Bronchial epithelial cell (primary cell): ENCODE results near the gene KIFAP3. TPM values are rescaled to one million over a fixed set of nuclear protein-coding genes. Genes with fewer than 3 reads are reported as not detected.
"Not testable (repeated sequence)": the region's sequence is repeated elsewhere in the genome, so short reads cannot be mapped to it uniquely, and the experiment has no call there.

Source experiments
- DNase-seq: peaks from one replicate; pipeline ENCODE4 v3.0.0-alpha.2; 2010; ENCODE audit warnings: low read depth
- FAIRE-seq: peaks from 2 replicates; lab custom pipeline; 2011; peaks lifted over from hg19 to GRCh38; lab: Jason Lieb, UNC
- H3K27me3 ChIP-seq: 2 replicates; pipeline ENCODE4 v1.5.1; 2011; ENCODE audit warnings: low read length; ENCODE audit not compliant: control insufficient read depth, insufficient read depth
- H3K36me3 ChIP-seq: 2 replicates; pipeline ENCODE4 v1.5.1; 2011; ENCODE audit warnings: low read length; ENCODE audit not compliant: control insufficient read depth, insufficient read depth
- H3K4me3 ChIP-seq: 2 replicates; pipeline ENCODE4 v1.5.1; 2011; ENCODE audit warnings: mild to moderate bottlenecking, low read depth, low read length, control low read depth
- CTCF ChIP-seq: IDR thresholded peaks from 2 replicates; pipeline ENCODE4 v1.5.1; 2011; ENCODE audit warnings: mild to moderate bottlenecking, moderate library complexity, low read length, control low read depth, inconsistent platforms; ENCODE audit not compliant: insufficient read depth, severe bottlenecking
- total RNA-seq: library from RNA; depleted of rRNA; stranded (reverse); fragments of >200 nt; gene quantifications from 2 replicates; pipeline ENCODE4 v1.2.1, GENCODE V29; 2014

The KIFAP3 gene
- total RNA-seq, 1 donor from 2014 or later = 11.1 TPM

- FAIRE-seq (no peak), DNase-seq (no peak)
- TF ChIP-seq CTCF = no peak
- no peak overlapping the region for H3K4me3 ChIP-seq
- H3K27me3 ChIP-seq = no peaks in the 10 kb centered on the region
- H3K36me3 ChIP-seq = peaks cover 6% of the 10 kb centered on the region
Observed at GRCh38 chr1:169878498-169878897, 196.0 kb downstream of the KIFAP3 start.

GRCh38 chr1:169877800-169878491 is 196.5 kb downstream of the KIFAP3 start:
- DNase-seq (no peak), FAIRE-seq (no peak)
- Histone ChIP-seq H3K4me3 (no peak overlapping the region), H3K27me3 (no peaks in the 10 kb centered on the region), H3K36me3 (peaks cover 8% of the 10 kb centered on the region)
- TF ChIP-seq CTCF = no peak

- Histone ChIP-seq H3K4me3 (no peak overlapping the region), H3K27me3 (no peaks in the 10 kb centered on the region), H3K36me3 (peaks cover 14% of the 10 kb centered on the region)
- FAIRE-seq = no peak
- TF ChIP-seq CTCF = no peak
- DNase-seq = peak; percentile 35
Observed at GRCh38 chr1:169874229-169874628, 200.3 kb downstream of the KIFAP3 start.

GRCh38 chr1:169873582-169874199 is 200.8 kb downstream of the KIFAP3 start:
- peaks cover 14% of the 10 kb centered on the region for H3K36me3 ChIP-seq
- no peak overlapping the region for H3K4me3 ChIP-seq
- H3K27me3 ChIP-seq = no peaks in the 10 kb centered on the region
- no peak for TF ChIP-seq CTCF
- FAIRE-seq (no peak), DNase-seq (no peak)

GRCh38 chr1:169872906-169873305 is 201.6 kb downstream of the KIFAP3 start:
- peaks cover 11% of the 10 kb centered on the region for H3K36me3 ChIP-seq
- no peak for TF ChIP-seq CTCF
- DNase-seq = no peak
- no peak overlapping the region for H3K4me3 ChIP-seq
- no peak for FAIRE-seq
- H3K27me3 ChIP-seq = no peaks in the 10 kb centered on the region

GRCh38 chr1:169871988-169872387 is 202.5 kb downstream of the KIFAP3 start:
- not testable (repeated sequence) for DNase-seq, H3K4me3 ChIP-seq, FAIRE-seq, H3K27me3 ChIP-seq
- peaks cover 13% of the 10 kb centered on the region for H3K36me3 ChIP-seq

Other genes starting within 250 kb of the KIFAP3 start
- 4.5 and 11.5 TPM in 2 replicates for gene SCYL3, start 180.8 kb downstream of the KIFAP3 start, total RNA-seq
- gene NTMT2, start 71.3 kb upstream of the KIFAP3 start, total RNA-seq = not detected in 2 replicates